ENCODE data around the gene FAM13A. TPM values are rescaled to one million over a fixed set of nuclear protein-coding genes. Genes with fewer than 3 reads are reported as not detected.
A peak's percentile ranks its signal among the peaks of the same experiment; 100 is the strongest.

Gene FAM13A
- total and polyA plus RNA-seq, 10 of the 15 experiments (the other 5 are each of a cell fraction or from before 2014, with no cell fraction given): 0.05 to 1.8 (median 0.27) TPM; not detected in 1

DNA sequence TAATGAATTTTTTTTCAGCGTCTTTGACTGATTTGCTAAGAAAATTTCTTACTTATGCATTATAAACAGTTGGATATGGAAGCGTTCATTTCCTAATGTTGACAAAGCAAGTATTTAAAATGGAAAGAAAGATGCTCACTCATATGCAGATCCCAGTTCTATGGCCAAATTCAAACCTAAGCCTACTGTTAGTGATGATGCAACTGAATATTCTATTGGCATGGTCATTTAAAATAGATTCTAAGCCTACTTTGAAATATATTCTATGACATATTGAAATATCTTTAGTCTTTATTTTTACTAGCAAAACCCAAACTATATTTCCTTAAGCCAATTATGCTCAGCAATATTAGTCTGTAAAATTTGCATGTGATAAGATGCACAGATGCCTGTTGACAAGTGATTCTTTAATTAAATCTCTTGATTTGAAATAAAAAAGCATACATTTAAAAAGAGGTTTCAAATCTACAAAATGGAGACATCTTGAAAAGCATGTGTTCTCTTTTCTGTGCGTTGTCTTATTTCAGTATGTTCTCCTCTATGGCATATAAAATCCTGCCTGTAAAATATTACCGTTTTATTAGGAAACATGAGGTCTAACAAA lies 262.8 kb downstream of the FAM13A start (continued):
- no peak for TF ChIP-seq BACH1 (IDR thresholded peaks at IDR 0.05; ENCODE audit: borderline replicate concordance)
- no peak for TF ChIP-seq MTA3 (IDR thresholded peaks at IDR 0.05; ENCODE audit: borderline replicate concordance, low read length)
- no peak for TF ChIP-seq TCF3 (IDR thresholded peaks at IDR 0.05; ENCODE audit: borderline replicate concordance, insufficient read depth, low read depth, low read length)

DNA sequence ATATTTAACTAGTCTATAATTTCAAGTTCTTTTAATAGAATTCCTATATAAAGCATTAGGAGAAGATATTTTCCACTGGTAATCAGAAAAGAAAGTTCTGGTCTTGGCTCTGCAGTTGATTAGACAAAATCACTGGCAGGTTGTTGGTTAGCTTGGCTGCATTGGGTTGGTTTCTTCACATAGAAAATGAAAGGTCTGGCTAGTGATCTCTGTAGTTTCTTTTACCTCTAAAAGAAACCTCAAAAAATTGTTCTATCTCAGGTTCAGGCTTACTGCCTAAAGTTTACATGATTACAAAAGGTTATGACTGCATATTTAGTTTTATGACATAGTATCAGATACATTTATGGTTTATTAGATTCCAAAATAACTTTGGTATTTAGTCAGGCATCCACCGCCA lies 263.5 kb downstream of the FAM13A start:
- intact Hi-C loops (cut with micrococcal nuclease; ENCODE audit: unreplicated experiment): loop anchor here (5.0 kb wide), 1 partner anchor 121 kb away; no protein-coding TSS in a partner anchor
- BruUV-seq (replicated peaks): no TSS peak
- TF ChIP-seq CEBPB (IDR thresholded peaks at IDR 0.05; ENCODE audit: borderline replicate concordance in 1 of 2, low read depth in 2 of 2, low read length in 2 of 2): no peak
- TF ChIP-seq EED (IDR thresholded peaks at IDR 0.05; ENCODE audit: low read depth): no peak
- no peak for TF ChIP-seq IRF4 (IDR thresholded peaks at IDR 0.05; ENCODE audit: low read depth, low read length)
- no peak for TF ChIP-seq PML (IDR thresholded peaks at IDR 0.05; ENCODE audit: low read length)
- no peak for TF ChIP-seq SUPT20H (IDR thresholded peaks at IDR 0.05; ENCODE audit: borderline replicate concordance, control insufficient read depth, low read depth, low read length)
- TF ChIP-seq ZNF217 (IDR thresholded peaks at IDR 0.05): 0 out of 2 replicates have a peak, but pooled peaks have one; percentile 17
- TF ChIP-seq BCL11A (IDR thresholded peaks at IDR 0.05; ENCODE audit: low read depth, low read length): no peak
- TF ChIP-seq ZNF622 (IDR thresholded peaks at IDR 0.05): no peak
- TF ChIP-seq, protein P1, sequence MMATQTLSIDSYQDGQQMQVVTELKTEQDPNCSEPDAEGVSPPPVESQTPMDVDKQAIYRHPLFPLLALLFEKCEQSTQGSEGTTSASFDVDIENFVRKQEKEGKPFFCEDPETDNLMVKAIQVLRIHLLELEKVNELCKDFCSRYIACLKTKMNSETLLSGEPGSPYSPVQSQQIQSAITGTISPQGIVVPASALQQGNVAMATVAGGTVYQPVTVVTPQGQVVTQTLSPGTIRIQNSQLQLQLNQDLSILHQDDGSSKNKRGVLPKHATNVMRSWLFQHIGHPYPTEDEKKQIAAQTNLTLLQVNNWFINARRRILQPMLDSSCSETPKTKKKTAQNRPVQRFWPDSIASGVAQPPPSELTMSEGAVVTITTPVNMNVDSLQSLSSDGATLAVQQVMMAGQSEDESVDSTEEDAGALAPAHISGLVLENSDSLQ (IDR thresholded peaks at IDR 0.05): no peak
- TF ChIP-seq, protein P2, sequence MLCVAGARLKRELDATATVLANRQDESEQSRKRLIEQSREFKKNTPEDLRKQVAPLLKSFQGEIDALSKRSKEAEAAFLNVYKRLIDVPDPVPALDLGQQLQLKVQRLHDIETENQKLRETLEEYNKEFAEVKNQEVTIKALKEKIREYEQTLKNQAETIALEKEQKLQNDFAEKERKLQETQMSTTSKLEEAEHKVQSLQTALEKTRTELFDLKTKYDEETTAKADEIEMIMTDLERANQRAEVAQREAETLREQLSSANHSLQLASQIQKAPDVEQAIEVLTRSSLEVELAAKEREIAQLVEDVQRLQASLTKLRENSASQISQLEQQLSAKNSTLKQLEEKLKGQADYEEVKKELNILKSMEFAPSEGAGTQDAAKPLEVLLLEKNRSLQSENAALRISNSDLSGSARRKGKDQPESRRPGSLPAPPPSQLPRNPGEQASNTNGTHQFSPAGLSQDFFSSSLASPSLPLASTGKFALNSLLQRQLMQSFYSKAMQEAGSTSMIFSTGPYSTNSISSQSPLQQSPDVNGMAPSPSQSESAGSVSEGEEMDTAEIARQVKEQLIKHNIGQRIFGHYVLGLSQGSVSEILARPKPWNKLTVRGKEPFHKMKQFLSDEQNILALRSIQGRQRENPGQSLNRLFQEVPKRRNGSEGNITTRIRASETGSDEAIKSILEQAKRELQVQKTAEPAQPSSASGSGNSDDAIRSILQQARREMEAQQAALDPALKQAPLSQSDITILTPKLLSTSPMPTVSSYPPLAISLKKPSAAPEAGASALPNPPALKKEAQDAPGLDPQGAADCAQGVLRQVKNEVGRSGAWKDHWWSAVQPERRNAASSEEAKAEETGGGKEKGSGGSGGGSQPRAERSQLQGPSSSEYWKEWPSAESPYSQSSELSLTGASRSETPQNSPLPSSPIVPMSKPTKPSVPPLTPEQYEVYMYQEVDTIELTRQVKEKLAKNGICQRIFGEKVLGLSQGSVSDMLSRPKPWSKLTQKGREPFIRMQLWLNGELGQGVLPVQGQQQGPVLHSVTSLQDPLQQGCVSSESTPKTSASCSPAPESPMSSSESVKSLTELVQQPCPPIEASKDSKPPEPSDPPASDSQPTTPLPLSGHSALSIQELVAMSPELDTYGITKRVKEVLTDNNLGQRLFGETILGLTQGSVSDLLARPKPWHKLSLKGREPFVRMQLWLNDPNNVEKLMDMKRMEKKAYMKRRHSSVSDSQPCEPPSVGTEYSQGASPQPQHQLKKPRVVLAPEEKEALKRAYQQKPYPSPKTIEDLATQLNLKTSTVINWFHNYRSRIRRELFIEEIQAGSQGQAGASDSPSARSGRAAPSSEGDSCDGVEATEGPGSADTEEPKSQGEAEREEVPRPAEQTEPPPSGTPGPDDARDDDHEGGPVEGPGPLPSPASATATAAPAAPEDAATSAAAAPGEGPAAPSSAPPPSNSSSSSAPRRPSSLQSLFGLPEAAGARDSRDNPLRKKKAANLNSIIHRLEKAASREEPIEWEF (IDR thresholded peaks at IDR 0.05; ENCODE audit: insufficient replicate concordance, low read depth, low read length): no peak
- TF ChIP-seq NR2F1 (conservative IDR thresholded peaks at IDR 0.05): peak; percentile 55
- TF ChIP-seq NFIC (IDR thresholded peaks at IDR 0.05; ENCODE audit: low read depth, low read length): no peak
- TF ChIP-seq EP300 (IDR thresholded peaks at IDR 0.05; ENCODE audit: borderline replicate concordance in 1 of 2, control insufficient read depth in 1 of 2, low read depth in 2 of 2, low read length in 2 of 2): 0 out of 4 replicates have a peak, but pooled peaks of 1 of the 2 experiments have one; percentile 15
- 0 out of 4 replicates have a peak, but pooled peaks of 1 of the 2 experiments have one; percentile 8 for TF ChIP-seq IKZF2 (IDR thresholded peaks at IDR 0.05)
- TF ChIP-seq HDAC2 (IDR thresholded peaks at IDR 0.05): no peak

More for the DNA sequence above, 263.5 kb downstream of the FAM13A start:
- DNase-seq (ENCODE audit: low read depth, low spot score): no peak
- POLR2A ChIA-PET: no interaction called here
- 39% methylated on average over 1 of the region's 1 CpG for WGBS (ENCODE audit: insufficient coverage, insufficient replicate concordance, low lambda C conversion rate, missing lambda C conversion rate)
- Histone ChIP-seq H4K20me1 (ENCODE audit: control insufficient read depth, insufficient read depth) (no peaks in the 10 kb centered on the region), H3K9me3 (replicated peaks; ENCODE audit: control insufficient read depth, insufficient read depth, low read length) (no peaks in the 10 kb centered on the region; the same call in 2 of the 3 replicates), H3K4me1 (ENCODE audit: control insufficient read depth, insufficient read depth, low read length) (peaks cover 9% of the 10 kb centered on the region), H3K4me3 (no peak overlapping the region), H3K4me2 (ENCODE audit: control insufficient read depth, insufficient read depth) (no peak overlapping the region), H3K27ac (ENCODE audit: control insufficient read depth, insufficient read depth) (no peak overlapping the region), H3K79me2 (ENCODE audit: control insufficient read depth, insufficient read depth, low read length) (no peaks in the 10 kb centered on the region), H2AFZ (ENCODE audit: control insufficient read depth, low read depth, low read length) (no peak overlapping the region), H3K27me3 (replicated peaks in 1 of 2; ENCODE audit: control insufficient read depth in 2 of 2, insufficient read depth in 2 of 2, low read length in 1 of 2) (no peaks in the 10 kb centered on the region), H3K36me3 (ENCODE audit: control insufficient read depth in 2 of 2, insufficient read depth in 2 of 2, low read length in 1 of 2) (no peaks in the 10 kb centered on the region), H3K9ac (ENCODE audit: control insufficient read depth, insufficient read depth, low read length) (no peak overlapping the region)
- in situ Hi-C loops (cut with MboI): no loop called here
- SMC1A ChIA-PET (ENCODE audit: uncharacterized antibody, unreplicated experiment): interaction anchor here (1.0 to 1.4 kb wide), 3 partner anchors 10 to 336 kb away, joined by 3 to 4 read pairs (median 3); no protein-coding TSS in a partner anchor
- ATAC-seq: peak; percentile 78
- RAD21 ChIA-PET (ENCODE audit: unreplicated experiment): interaction anchor here (2.2 kb wide), 1 partner anchor 230 kb away, joined by 7 read pairs; no protein-coding TSS in a partner anchor
- CTCF ChIA-PET: interaction anchor here (0.9 to 11.3 kb wide), 4 partner anchors 26 to 254 kb away, joined by 3 to 76 read pairs (median 6); no protein-coding TSS in a partner anchor
- FAIRE-seq: peak; percentile 86

All from GM12878 (cell line).